Testis (tissue), 3 donors: ENCODE results near the gene ACOX3. TPM values are rescaled to one million over a fixed set of nuclear protein-coding genes. Genes with fewer than 3 reads are reported as not detected.

Experiments
- DNase-seq: peaks from one replicate; pipeline ENCODE4 v3.0.0-alpha.2; 2019
- H3K27ac ChIP-seq, 2 donors: fragments of 200-600 bp; sonication (generic); one replicate each; pipeline ENCODE4 v1.5.1; 2019
- H3K27me3 ChIP-seq: fragments of 200-600 bp; sonication (generic); one replicate; pipeline ENCODE4 v1.5.1; 2019
- H3K36me3 ChIP-seq: fragments of 200-600 bp; sonication (generic); one replicate; pipeline ENCODE4 v1.5.1; 2017; ENCODE audit warnings: low read depth; ENCODE audit errors: missing control alignments
- H3K4me1 ChIP-seq: fragments of 200-600 bp; sonication (generic); one replicate; pipeline ENCODE4 v1.5.1; 2019
- H3K4me3 ChIP-seq, 2 donors: fragments of 200-600 bp; sonication (generic); one replicate each; pipeline ENCODE4 v1.5.1; 2017 to 2019
- H3K9me3 ChIP-seq: fragments of 200-600 bp; sonication (generic); one replicate; pipeline ENCODE4 v1.5.1; 2017
- CTCF ChIP-seq, 3 experiments: fragments of 450-650 bp in 2 of 3; fragments of 200-600 bp in 1 of 3; sonication (generic) in 1 of 3; IDR thresholded peaks; one replicate each; pipeline ENCODE4 v1.5.1; 2016 to 2019; ENCODE audit warnings: antibody characterized with exemption in 3 of 3, mild to moderate bottlenecking in 2 of 3, moderate library complexity in 1 of 3
- POLR2A ChIP-seq: fragments of 450-650 bp; IDR thresholded peaks from one replicate; pipeline ENCODE4 v1.6.1; 2017; ENCODE audit warnings: antibody characterized with exemption, mild to moderate bottlenecking, moderate library complexity
- WGBS, 2 donors: methylation state at CpG; one replicate each; pipeline ENCODE4 v1.1.5; 2018; 5-methylcytosine and 5-hydroxymethylcytosine counted together
- intact Hi-C: fragments of 100-400 bp; cut with DNase I; formaldehyde crosslinking; loops from one replicate; pipeline ENCODE4 v1.15.1; 2023; ENCODE audit warnings: low total_unique reads
- polyA plus RNA-seq: library from polyadenylated mRNA; stranded (reverse); fragments of 350-450 nt; fragmentation: Illumina TruSeq; extraction: RNeasy Lipid Tissue Mini Kit (QIAGEN cat#74804); gene quantifications from one replicate; pipeline ENCODE4 v1.2.3, GENCODE V29; 2014; ENCODE audit warnings: low read depth, low replicate concordance; ENCODE audit not compliant: insufficient read depth
- total RNA-seq, 2 donors: library from RNA; depleted of rRNA; stranded (reverse); fragments of >200 nt; gene quantifications; one replicate each; pipeline ENCODE4 v1.2.3, GENCODE V29; 2016

Gene ACOX3
- total and polyA plus RNA-seq, 3 donors from 2014 or later: 8.6 to 35.9 (median 29.8) TPM

- no peak for TF ChIP-seq CTCF (IDR thresholded peaks at IDR 0.05)
- TF ChIP-seq POLR2A: no peak
- H3K4me1 ChIP-seq: peaks cover 35% of the 10 kb centered on the region
- DNase-seq: no peak
- intact Hi-C loops: no loop called here
- no peak overlapping the region for H3K27ac ChIP-seq
- H3K36me3 ChIP-seq: no peaks in the 10 kb centered on the region
- WGBS, 2 donors: 63 to 67% methylated on average over 38 to 39 of the region's 39 CpGs
- no peaks in the 10 kb centered on the region for H3K9me3 ChIP-seq
- H3K27me3 ChIP-seq: no peaks in the 10 kb centered on the region
- H3K4me3 ChIP-seq: peak overlapping the region in 1 of 2 donors; percentile 30
These were observed 94.3 kb downstream of the ACOX3 start for GRCh38 chr4:8345946-8346814.

GRCh38 chr4:8345053-8345945 is 95.2 kb downstream of the ACOX3 start:
- H3K27ac ChIP-seq: no peak overlapping the region
- H3K4me3 ChIP-seq: peak overlapping the region in 1 of 2 donors; percentile 30
- peaks cover 38% of the 10 kb centered on the region for H3K4me1 ChIP-seq
- no peak for DNase-seq
- H3K9me3 ChIP-seq: no peaks in the 10 kb centered on the region
- 66 to 75% methylated on average over 32 to 34 of the region's 34 CpGs for WGBS, 2 donors
- H3K27me3 ChIP-seq: no peaks in the 10 kb centered on the region
- intact Hi-C loops: no loop called here
- no peaks in the 10 kb centered on the region for H3K36me3 ChIP-seq
- no peak for TF ChIP-seq CTCF (IDR thresholded peaks at IDR 0.05)
- TF ChIP-seq POLR2A: no peak

- Histone ChIP-seq H3K4me1 (peaks cover 43% of the 10 kb centered on the region), H3K27me3 (no peaks in the 10 kb centered on the region), H3K9me3 (no peaks in the 10 kb centered on the region), H3K27ac (no peak overlapping the region), H3K36me3 (no peaks in the 10 kb centered on the region), H3K4me3 (no peak overlapping the region)
- WGBS, 2 donors: 83% methylated on average over 11 to 14 of the region's 14 CpGs
- no peak for DNase-seq
- intact Hi-C loops: no loop called here
- TF ChIP-seq POLR2A: no peak
- no peak for TF ChIP-seq CTCF (IDR thresholded peaks at IDR 0.05)
These were observed 96.1 kb downstream of the ACOX3 start for GRCh38 chr4:8344377-8344776.

GRCh38 chr4:8343967-8344331 is 96.6 kb downstream of the ACOX3 start:
- TF ChIP-seq POLR2A: no peak
- no peak for TF ChIP-seq CTCF (IDR thresholded peaks at IDR 0.05)
- Histone ChIP-seq H3K27me3 (no peaks in the 10 kb centered on the region), H3K36me3 (no peaks in the 10 kb centered on the region), H3K9me3 (no peaks in the 10 kb centered on the region), H3K4me3 (no peak overlapping the region), H3K27ac (peak overlapping the region; percentile 12 to 71), H3K4me1 (peaks cover 43% of the 10 kb centered on the region)
- no peak for DNase-seq
- intact Hi-C loops: no loop called here
- 85 to 89% methylated on average over 5 to 11 of the region's 11 CpGs for WGBS, 2 donors
